ENCODE results near the gene ACOXL.
A peak's percentile ranks its signal among the peaks of the same experiment; 100 is the strongest.

Gene ACOXL

GRCh38 chr2:111017909-111018308, 285.5 kb downstream of the ACOXL start:
- DNase-seq (ENCODE audit: extremely low spot score, insufficient read length, low read depth) = no peak
- no peak for FAIRE-seq

- DNase-seq (ENCODE audit: extremely low spot score, insufficient read length, low read depth) (no peak), FAIRE-seq (no peak)
Measured at GRCh38 chr2:111019381-111019780, 287.0 kb downstream of the ACOXL start.

GRCh38 chr2:111022633-111023032, 290.3 kb downstream of the ACOXL start:
- FAIRE-seq (no peak), DNase-seq (ENCODE audit: extremely low spot score, insufficient read length, low read depth) (no peak)

- no peak for FAIRE-seq
Measured at GRCh38 chr2:111024496-111024895, 292.1 kb downstream of the ACOXL start.

GRCh38 chr2:111025288-111025687, 292.9 kb downstream of the ACOXL start:
- FAIRE-seq (no peak), DNase-seq (ENCODE audit: extremely low spot score, insufficient read length, low read depth) (no peak)

More at GRCh38 chr2:111024496-111024895, 292.1 kb downstream of the ACOXL start:
- no peak for DNase-seq (ENCODE audit: extremely low spot score, insufficient read length, low read depth)

- FAIRE-seq (peak; percentile 44), DNase-seq (ENCODE audit: extremely low spot score, insufficient read length, low read depth) (no peak)
Measured at GRCh38 chr2:111028720-111029119, 296.3 kb downstream of the ACOXL start.

GRCh38 chr2:111029181-111029927, 297.0 kb downstream of the ACOXL start:
- DNase-seq (ENCODE audit: extremely low spot score, insufficient read length, low read depth) = no peak

GRCh38 chr2:111030260-111030891, 298.0 kb downstream of the ACOXL start:
- no peak for DNase-seq (ENCODE audit: extremely low spot score, insufficient read length, low read depth)

More at GRCh38 chr2:111029181-111029927, 297.0 kb downstream of the ACOXL start:
- FAIRE-seq = no peak

GRCh38 chr2:111030945-111031344, 298.6 kb downstream of the ACOXL start:
- FAIRE-seq = no peak
- DNase-seq (ENCODE audit: extremely low spot score, insufficient read length, low read depth) = no peak

More at GRCh38 chr2:111030260-111030891, 298.0 kb downstream of the ACOXL start:
- peak; percentile 84 for FAIRE-seq

GRCh38 chr2:111031546-111032478, 299.4 kb downstream of the ACOXL start:
- no peak for DNase-seq (ENCODE audit: extremely low spot score, insufficient read length, low read depth)
- FAIRE-seq = peak; percentile 24

- no peak for DNase-seq (ENCODE audit: extremely low spot score, insufficient read length, low read depth)
- peak; percentile 64 for FAIRE-seq
Measured at GRCh38 chr2:111032721-111033429, 300.5 kb downstream of the ACOXL start.

- DNase-seq (ENCODE audit: extremely low spot score, insufficient read length, low read depth) (no peak), FAIRE-seq (no peak)
Measured at GRCh38 chr2:111034146-111034545, 301.8 kb downstream of the ACOXL start.

GRCh38 chr2:111034606-111035005, 302.2 kb downstream of the ACOXL start:
- FAIRE-seq = no peak
- no peak for DNase-seq (ENCODE audit: extremely low spot score, insufficient read length, low read depth)

GRCh38 chr2:111035830-111036441, 303.6 kb downstream of the ACOXL start:
- DNase-seq (ENCODE audit: extremely low spot score, insufficient read length, low read depth) = no peak
- peak; percentile 81 for FAIRE-seq

GRCh38 chr2:111037128-111037527, 304.8 kb downstream of the ACOXL start:
- FAIRE-seq (peak; percentile 74), DNase-seq (ENCODE audit: extremely low spot score, insufficient read length, low read depth) (no peak)

GRCh38 chr2:111039628-111040383, 307.4 kb downstream of the ACOXL start:
- DNase-seq (ENCODE audit: extremely low spot score, insufficient read length, low read depth) (no peak), FAIRE-seq (peak; percentile 48)

GRCh38 chr2:111041398-111042202, 309.2 kb downstream of the ACOXL start:
- FAIRE-seq = no peak
- DNase-seq (ENCODE audit: extremely low spot score, insufficient read length, low read depth) = no peak

- FAIRE-seq (no peak), DNase-seq (ENCODE audit: extremely low spot score, insufficient read length, low read depth) (no peak)
Measured at GRCh38 chr2:111042261-111042660, 309.9 kb downstream of the ACOXL start.
